Smooth muscle cell (in vitro differentiated cells): ENCODE results near the gene PPFIA3. TPM values are rescaled to one million over a fixed set of nuclear protein-coding genes. Genes with fewer than 3 reads are reported as not detected.

Experiments used
- DNase-seq: peaks from one replicate; lab custom pipeline; 2025; ENCODE audit not compliant: unreplicated experiment; lab: John Stamatoyannopoulos, UW
- H2AFZ ChIP-seq: fragments of 200-600 bp; sonication (generic); 2 replicates; pipeline ENCODE4 v1.6.0; 2016; ENCODE audit warnings: antibody characterized with exemption, low read depth, mild to moderate bottlenecking
- H3F3A ChIP-seq: fragments of 200-600 bp; sonication (generic); 2 replicates; pipeline ENCODE4 v1.6.0; 2017; ENCODE audit warnings: antibody characterized with exemption, low read depth
- H3K27ac ChIP-seq: fragments of 200-600 bp; sonication (generic); 2 replicates; pipeline ENCODE4 v1.5.1; 2016; ENCODE audit warnings: low read depth, mild to moderate bottlenecking
- H3K27me3 ChIP-seq: fragments of 200-600 bp; sonication (generic); 2 replicates; pipeline ENCODE4 v1.6.1; 2016; ENCODE audit warnings: low read depth, mild to moderate bottlenecking
- H3K36me3 ChIP-seq: fragments of 200-600 bp; sonication (generic); 2 replicates; pipeline ENCODE4 v1.5.1; 2016; ENCODE audit warnings: low read depth
- H3K4me1 ChIP-seq: fragments of 200-600 bp; sonication (generic); 2 replicates; pipeline ENCODE4 v1.5.1; 2016; ENCODE audit warnings: low read depth
- H3K4me2 ChIP-seq: fragments of 200-600 bp; sonication (generic); 2 replicates; pipeline ENCODE4 v1.6.0; 2016; ENCODE audit warnings: mild to moderate bottlenecking
- H3K4me3 ChIP-seq: fragments of 200-600 bp; sonication (generic); 2 replicates; pipeline ENCODE4 v1.5.1; 2016; ENCODE audit warnings: mild to moderate bottlenecking
- H3K79me2 ChIP-seq: fragments of 200-600 bp; sonication (generic); 2 replicates; pipeline ENCODE4 v1.6.0; 2016; ENCODE audit warnings: low read depth, mild to moderate bottlenecking
- H3K9ac ChIP-seq: fragments of 200-600 bp; sonication (generic); 2 replicates; pipeline ENCODE4 v1.6.0; 2016; ENCODE audit warnings: low read depth
- H3K9me3 ChIP-seq: fragments of 200-600 bp; sonication (generic); replicated peaks from 2 replicates; pipeline ENCODE4 v1.5.1; 2016; ENCODE audit warnings: low read depth
- H4K20me1 ChIP-seq: fragments of 200-600 bp; sonication (generic); 2 replicates; pipeline ENCODE4 v1.6.0; 2016; ENCODE audit warnings: low read depth
- CTCF ChIP-seq: fragments of 200-600 bp; sonication (generic); IDR thresholded peaks from 2 replicates; pipeline ENCODE4 v1.5.1; 2017; ENCODE audit warnings: borderline replicate concordance, mild to moderate bottlenecking, antibody characterized with exemption; ENCODE audit not compliant: insufficient read depth, poor library complexity, severe bottlenecking
- WGBS: methylation state at CpG from one replicate; pipeline ENCODE4 v1.1.7; 2016; ENCODE audit warnings: low lambda C conversion rate; 5-methylcytosine and 5-hydroxymethylcytosine counted together
- polyA plus RNA-seq: library from polyadenylated mRNA; unstranded; fragments of >200 nt; fragmentation: Nextera tagmentation; extraction: Ambion mirVana; gene quantifications from 2 replicates; pipeline ENCODE4 v1.2.1, GENCODE V29; 2016
- total RNA-seq: library from RNA; depleted of rRNA; stranded (reverse); fragments of >200 nt; gene quantifications from 2 replicates; pipeline ENCODE4 v1.2.3, GENCODE V29; 2014

Gene PPFIA3
- total and polyA plus RNA-seq, 2 experiments from 2014 or later = 3.2 to 20.3 TPM

GRCh38 chr19:49101160-49101559 is 18.2 kb upstream of the PPFIA3 start:
- H3K4me2 ChIP-seq = no peak overlapping the region
- H3F3A ChIP-seq = peaks cover 12% of the 10 kb centered on the region
- no peaks in the 10 kb centered on the region for H3K4me1 ChIP-seq
- TF ChIP-seq CTCF = no peak
- no peak overlapping the region for H2AFZ ChIP-seq
- peaks cover 87% of the 10 kb centered on the region for H4K20me1 ChIP-seq
- H3K27me3 ChIP-seq = no peaks in the 10 kb centered on the region
- WGBS = 96% methylated on average over 12 of the region's 12 CpGs
- no peak overlapping the region for H3K27ac ChIP-seq
- no peaks in the 10 kb centered on the region for H3K36me3 ChIP-seq
- H3K9ac ChIP-seq = no peak overlapping the region
- no peak overlapping the region for H3K4me3 ChIP-seq
- H3K79me2 ChIP-seq = peaks cover 17% of the 10 kb centered on the region
- DNase-seq = no peak
- no peaks in the 10 kb centered on the region for H3K9me3 ChIP-seq

- Histone ChIP-seq H2AFZ (no peak overlapping the region), H3F3A (peaks cover 6% of the 10 kb centered on the region), H3K4me3 (no peak overlapping the region), H4K20me1 (peaks cover 87% of the 10 kb centered on the region), H3K4me1 (no peaks in the 10 kb centered on the region), H3K36me3 (no peaks in the 10 kb centered on the region), H3K79me2 (peaks cover 19% of the 10 kb centered on the region), H3K27ac (no peak overlapping the region), H3K27me3 (no peaks in the 10 kb centered on the region), H3K4me2 (no peak overlapping the region), H3K9me3 (no peaks in the 10 kb centered on the region), H3K9ac (no peak overlapping the region)
- no peak for TF ChIP-seq CTCF
- 98% methylated on average over 12 of the region's 12 CpGs for WGBS
- DNase-seq = no peak
Observed at GRCh38 chr19:49102303-49102702, 17.0 kb upstream of the PPFIA3 start.

- Histone ChIP-seq H3K9ac (no peak overlapping the region), H3K27me3 (no peaks in the 10 kb centered on the region), H3K79me2 (peaks cover 16% of the 10 kb centered on the region), H3K4me2 (no peak overlapping the region), H2AFZ (no peak overlapping the region), H3K4me1 (no peaks in the 10 kb centered on the region), H3K4me3 (no peak overlapping the region), H3K36me3 (no peaks in the 10 kb centered on the region), H4K20me1 (peaks cover 81% of the 10 kb centered on the region), H3K9me3 (no peaks in the 10 kb centered on the region), H3K27ac (no peak overlapping the region), H3F3A (peaks cover 5% of the 10 kb centered on the region)
- DNase-seq = no peak
- WGBS = 93% methylated on average over 15 of the region's 33 CpGs
- no peak for TF ChIP-seq CTCF
Observed at GRCh38 chr19:49103331-49104085, 15.8 kb upstream of the PPFIA3 start.
